Dendritic cell treated with granulocyte-macrophage colony-stimulating factor and Interleukin-4, amounts not matched to agents 40 ng/mL and 50 ng/mL, for 4 days (primary cell): ENCODE data around the gene NIFK.
A peak's percentile ranks its signal among the peaks of the same experiment; 100 is the strongest.
"Not testable (repeated sequence)": the region's sequence is repeated elsewhere in the genome, so short reads cannot be mapped to it uniquely, and the experiment has no call there.

Experiments
- H3K27ac Mint-ChIP-seq: one replicate; pipeline ENCODE4 v1.8.0; 2022; ENCODE audit warnings: mild to moderate bottlenecking, mixed read lengths
- H3K27me3 Mint-ChIP-seq: one replicate; pipeline ENCODE4 v1.8.0; 2022; ENCODE audit warnings: mild to moderate bottlenecking, mixed read lengths
- H3K36me3 Mint-ChIP-seq: one replicate; pipeline ENCODE4 v1.8.0; 2022; ENCODE audit warnings: low read depth, mixed read lengths
- H3K4me1 Mint-ChIP-seq: one replicate; pipeline ENCODE4 v1.8.0; 2022; ENCODE audit warnings: low read depth, mixed read lengths
- H3K4me3 Mint-ChIP-seq: one replicate; pipeline ENCODE4 v1.8.0; 2022; ENCODE audit warnings: mild to moderate bottlenecking, moderate library complexity, mixed read lengths
- H3K9me3 Mint-ChIP-seq: one replicate; pipeline ENCODE4 v1.8.0; 2022; ENCODE audit warnings: mixed read lengths
- intact Hi-C: fragments of 100-400 bp; cut with micrococcal nuclease; formaldehyde crosslinking; loops from one replicate; pipeline ENCODE4 v1.15.0; 2022

NIFK gene

DNA sequence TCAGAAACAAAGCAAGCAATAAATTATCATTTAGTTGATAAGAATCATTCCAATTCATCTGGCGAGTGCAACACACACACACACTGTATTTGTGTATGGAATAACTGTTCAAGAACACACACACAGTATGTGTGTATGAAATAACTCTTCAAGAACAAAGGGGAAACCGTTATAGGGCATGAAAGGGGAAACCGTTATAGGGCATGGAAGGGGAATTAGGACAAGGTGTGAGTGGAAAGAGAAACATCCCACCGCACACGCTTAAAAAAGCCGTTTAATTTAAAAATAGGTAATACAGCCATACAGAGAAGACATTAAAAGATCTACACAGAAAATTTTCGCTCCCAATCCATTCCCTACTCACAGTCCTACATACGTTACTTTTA lies 18.2 kb upstream of the NIFK start:
- intact Hi-C loops: loop anchor here (1.0 kb wide), 3 partner anchors 18 to 225 kb away; partner anchors contain the start of gene RNU4ATAC
- H3K9me3 Mint-ChIP-seq: no peaks in the 10 kb centered on the region
- H3K4me1 Mint-ChIP-seq: peaks cover 33% of the 10 kb centered on the region
- no peaks in the 10 kb centered on the region for H3K27me3 Mint-ChIP-seq
- peak overlapping the region; percentile 95 for H3K27ac Mint-ChIP-seq
- H3K4me3 Mint-ChIP-seq: peak overlapping the region; percentile 96
- peaks cover 45% of the 10 kb centered on the region for H3K36me3 Mint-ChIP-seq

DNA sequence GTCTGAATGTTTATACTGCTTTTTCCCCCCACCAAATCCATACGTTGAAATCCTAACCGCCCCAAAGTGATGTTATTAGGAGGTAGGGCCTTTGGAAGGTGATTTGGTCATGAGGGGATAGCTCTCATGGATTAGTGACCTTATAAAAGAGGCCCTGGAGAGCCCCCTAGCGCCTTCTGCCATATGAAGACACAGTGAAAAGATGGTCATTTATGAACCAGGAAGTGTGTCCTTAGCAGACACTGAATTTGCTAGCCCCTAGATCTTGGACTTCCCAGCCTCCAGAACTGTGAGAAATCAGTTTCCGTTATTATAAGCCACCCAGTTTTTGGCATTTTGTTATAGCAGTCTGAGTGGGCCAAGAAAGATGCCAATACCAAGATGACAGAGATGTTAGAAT lies 11.5 kb upstream of the NIFK start:
- intact Hi-C loops: no loop called here

DNA sequence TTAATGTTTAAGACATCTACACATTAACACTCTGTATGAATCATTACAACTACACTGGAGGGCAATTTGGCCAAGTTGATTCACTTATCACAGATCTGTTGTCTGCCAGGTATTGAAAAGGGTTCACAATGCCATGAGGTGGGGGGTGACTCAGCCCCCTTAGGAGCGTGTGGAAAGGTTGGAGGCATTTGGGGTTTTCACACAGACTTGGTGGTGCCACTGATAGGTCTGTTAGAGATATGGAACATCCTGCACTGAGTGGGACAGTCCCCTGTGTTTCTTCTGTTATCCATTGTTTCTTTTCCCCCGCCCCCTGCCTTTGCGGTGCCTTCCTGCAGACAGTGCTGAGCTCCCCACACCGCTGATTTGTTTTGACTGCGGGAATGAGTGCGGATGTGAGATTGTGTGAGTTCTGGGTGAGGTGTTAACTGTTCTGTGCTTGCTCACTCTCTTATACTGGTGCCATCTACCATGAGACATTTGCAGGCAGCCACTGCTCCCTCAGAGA lies 9.4 kb upstream of the NIFK start:
- Mint-ChIP-seq H3K4me1 (peaks cover 10% of the 10 kb centered on the region), H3K36me3 (no peaks in the 10 kb centered on the region), H3K9me3 (no peaks in the 10 kb centered on the region), H3K27ac (no peak overlapping the region), H3K27me3 (no peaks in the 10 kb centered on the region), H3K4me3 (no peak overlapping the region)
- intact Hi-C loops: no loop called here

More for the DNA sequence above, 11.5 kb upstream of the NIFK start:
- H3K4me3 Mint-ChIP-seq: no peak overlapping the region
- H3K9me3 Mint-ChIP-seq: no peaks in the 10 kb centered on the region
- peak overlapping the region; percentile 12 for H3K27ac Mint-ChIP-seq
- no peaks in the 10 kb centered on the region for H3K4me1 Mint-ChIP-seq
- no peaks in the 10 kb centered on the region for H3K27me3 Mint-ChIP-seq
- H3K36me3 Mint-ChIP-seq: no peaks in the 10 kb centered on the region

GRCh38 chr2:121741450-121741849 lies 4.8 kb upstream of the NIFK start:
- no peaks in the 10 kb centered on the region for H3K27me3 Mint-ChIP-seq
- H3K9me3 Mint-ChIP-seq: no peaks in the 10 kb centered on the region
- no peak overlapping the region for H3K4me3 Mint-ChIP-seq
- H3K36me3 Mint-ChIP-seq: peaks cover 5% of the 10 kb centered on the region
- H3K27ac Mint-ChIP-seq: no peak overlapping the region
- intact Hi-C loops: no loop called here
- H3K4me1 Mint-ChIP-seq: peaks cover 32% of the 10 kb centered on the region

DNA sequence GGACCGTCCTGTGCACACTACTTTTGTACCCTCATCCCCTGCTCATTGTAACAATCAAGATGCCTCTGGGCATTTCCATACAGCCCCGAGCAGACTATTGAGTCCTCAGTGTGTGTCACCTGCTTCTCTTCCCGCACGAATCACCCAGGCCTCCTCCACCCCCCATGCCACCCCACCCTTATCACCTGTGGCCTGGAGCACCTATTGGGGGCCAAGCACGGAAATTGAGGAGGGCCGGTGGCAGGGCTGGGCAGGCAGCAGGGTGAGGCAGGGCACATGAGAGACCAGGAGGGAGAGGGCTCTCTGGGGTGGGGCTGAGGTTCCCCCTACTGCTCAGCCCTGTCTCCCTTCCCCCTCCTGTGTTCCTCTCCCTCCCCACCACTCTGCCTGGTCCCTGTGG lies 4.3 kb upstream of the NIFK start:
- Mint-ChIP-seq H3K27ac (no peak overlapping the region), H3K27me3 (no peaks in the 10 kb centered on the region), H3K4me3 (no peak overlapping the region), H3K36me3 (peaks cover 10% of the 10 kb centered on the region), H3K4me1 (peaks cover 32% of the 10 kb centered on the region), H3K9me3 (no peaks in the 10 kb centered on the region)
- intact Hi-C loops: no loop called here

GRCh38 chr2:121736140-121736461 lies 574 bp downstream of the NIFK start:
- Mint-ChIP-seq H3K27me3 (no peaks in the 10 kb centered on the region), H3K36me3 (peaks cover 57% of the 10 kb centered on the region), H3K4me1 (peaks cover 32% of the 10 kb centered on the region), H3K9me3 (no peaks in the 10 kb centered on the region), H3K27ac (peak overlapping the region; percentile 94), H3K4me3 (peak overlapping the region; percentile 98)
- intact Hi-C loops: loop anchor here (1.0 kb wide), 1 partner anchor 87 kb away; the partner anchor contains the start of gene CLASP1

- Mint-ChIP-seq H3K27ac (peak overlapping the region; percentile 94), H3K36me3 (peaks cover 62% of the 10 kb centered on the region), H3K27me3 (no peaks in the 10 kb centered on the region), H3K9me3 (no peaks in the 10 kb centered on the region), H3K4me1 (peaks cover 27% of the 10 kb centered on the region), H3K4me3 (peak overlapping the region; percentile 98)
- intact Hi-C loops: loop anchor here (1.0 kb wide), 1 partner anchor 86 kb away; the partner anchor contains the start of gene CLASP1
Observed at GRCh38 chr2:121735518-121736074, 1.1 kb downstream of the NIFK start.

- H3K4me3 Mint-ChIP-seq, H3K27ac Mint-ChIP-seq, intact Hi-C loops, H3K27me3 Mint-ChIP-seq, H3K9me3 Mint-ChIP-seq: not testable (repeated sequence)
- peaks cover 26% of the 10 kb centered on the region for H3K4me1 Mint-ChIP-seq
- H3K36me3 Mint-ChIP-seq: peaks cover 73% of the 10 kb centered on the region
Observed at GRCh38 chr2:121734544-121734943, 2.1 kb downstream of the NIFK start.

- Mint-ChIP-seq H3K9me3 (no peaks in the 10 kb centered on the region), H3K4me3 (no peak overlapping the region), H3K4me1 (peaks cover 9% of the 10 kb centered on the region), H3K27me3 (no peaks in the 10 kb centered on the region), H3K27ac (no peak overlapping the region), H3K36me3 (peaks cover 98% of the 10 kb centered on the region)
- intact Hi-C loops: no loop called here
Observed at GRCh38 chr2:121731366-121731765, 5.3 kb downstream of the NIFK start.

GRCh38 chr2:121727950-121728349 lies 8.7 kb downstream of the NIFK start:
- Mint-ChIP-seq H3K27ac (no peak overlapping the region), H3K9me3 (no peaks in the 10 kb centered on the region), H3K4me1 (peaks cover 6% of the 10 kb centered on the region), H3K27me3 (no peaks in the 10 kb centered on the region), H3K4me3 (no peak overlapping the region), H3K36me3 (peaks cover 68% of the 10 kb centered on the region)
- intact Hi-C loops: no loop called here

DNA sequence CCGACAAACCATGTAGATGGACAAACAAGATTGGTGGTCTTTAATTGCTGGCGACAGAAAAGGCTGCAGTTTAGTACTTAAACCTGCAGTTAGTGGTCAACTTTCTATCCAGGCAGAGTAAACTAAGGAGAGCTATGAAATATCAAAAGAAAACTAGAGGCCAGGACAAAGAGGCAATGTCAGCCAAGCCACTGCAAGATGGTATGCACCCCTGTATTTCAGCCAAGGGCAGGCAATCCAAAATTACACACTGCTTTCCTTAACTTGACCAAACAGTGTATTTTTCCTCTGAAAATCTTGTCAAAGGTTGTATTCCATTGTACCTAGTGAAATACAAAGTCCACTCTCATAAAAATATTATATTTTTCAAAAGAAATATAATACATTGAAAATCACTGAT lies 9.3 kb downstream of the NIFK start:
- no peaks in the 10 kb centered on the region for H3K9me3 Mint-ChIP-seq
- no peak overlapping the region for H3K27ac Mint-ChIP-seq
- intact Hi-C loops: no loop called here
- H3K27me3 Mint-ChIP-seq: no peaks in the 10 kb centered on the region
- peaks cover 12% of the 10 kb centered on the region for H3K4me1 Mint-ChIP-seq
- peaks cover 62% of the 10 kb centered on the region for H3K36me3 Mint-ChIP-seq
- H3K4me3 Mint-ChIP-seq: no peak overlapping the region

GRCh38 chr2:121723316-121723715 lies 13.4 kb downstream of the NIFK start:
- intact Hi-C loops: no loop called here
- Mint-ChIP-seq H3K36me3 (peaks cover 21% of the 10 kb centered on the region), H3K27ac (no peak overlapping the region), H3K9me3 (no peaks in the 10 kb centered on the region), H3K4me3 (no peak overlapping the region), H3K4me1 (peaks cover 25% of the 10 kb centered on the region), H3K27me3 (no peaks in the 10 kb centered on the region)

DNA sequence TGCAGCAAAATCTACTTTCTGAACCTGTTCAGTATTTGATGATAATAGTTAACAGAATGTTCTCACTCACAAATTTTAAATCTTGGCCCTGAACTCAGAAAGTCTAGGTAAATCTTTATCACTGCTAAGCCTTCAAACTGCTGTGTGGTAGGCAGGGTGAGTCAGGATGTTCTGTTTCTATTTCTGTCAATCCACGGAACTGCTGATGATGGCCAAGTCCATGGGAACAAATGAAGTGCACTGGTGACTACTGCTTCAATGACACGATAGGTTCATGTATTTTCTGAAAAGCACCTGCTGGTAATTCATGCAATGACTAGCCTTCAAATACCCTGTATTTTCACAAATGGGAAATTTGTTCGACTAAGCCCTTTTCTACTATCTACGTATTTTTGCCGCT lies 14.2 kb downstream of the NIFK start:
- peaks cover 25% of the 10 kb centered on the region for H3K4me1 Mint-ChIP-seq
- no peaks in the 10 kb centered on the region for H3K9me3 Mint-ChIP-seq
- no peak overlapping the region for H3K27ac Mint-ChIP-seq
- intact Hi-C loops: no loop called here
- H3K4me3 Mint-ChIP-seq: no peak overlapping the region
- H3K36me3 Mint-ChIP-seq: peaks cover 13% of the 10 kb centered on the region
- no peaks in the 10 kb centered on the region for H3K27me3 Mint-ChIP-seq

GRCh38 chr2:121721926-121722325 lies 14.7 kb downstream of the NIFK start:
- peaks cover 25% of the 10 kb centered on the region for H3K4me1 Mint-ChIP-seq
- H3K4me3 Mint-ChIP-seq: no peak overlapping the region

GRCh38 chr2:121717529-121717928 lies 19.1 kb downstream of the NIFK start:
- no peaks in the 10 kb centered on the region for H3K36me3 Mint-ChIP-seq
- intact Hi-C loops: loop anchor here (5.0 kb wide), 1 partner anchor 120 kb away; no protein-coding TSS in a partner anchor
- H3K4me1 Mint-ChIP-seq: peaks cover 15% of the 10 kb centered on the region
- H3K27ac Mint-ChIP-seq: no peak overlapping the region
- no peaks in the 10 kb centered on the region for H3K27me3 Mint-ChIP-seq
- H3K4me3 Mint-ChIP-seq: no peak overlapping the region
- no peaks in the 10 kb centered on the region for H3K9me3 Mint-ChIP-seq

More at GRCh38 chr2:121721926-121722325, 14.7 kb downstream of the NIFK start:
- Mint-ChIP-seq H3K9me3 (no peaks in the 10 kb centered on the region), H3K27ac (no peak overlapping the region), H3K27me3 (no peaks in the 10 kb centered on the region), H3K36me3 (peaks cover 8% of the 10 kb centered on the region)
- intact Hi-C loops: no loop called here
